Stimulated activated CD8-positive, alpha-beta memory T cell treated with anti-CD3 and anti-CD28 coated beads, Interleukin-4, amount 100 ng/mL, for 24 hours (primary cell): Measurements from ENCODE around the gene CCDC92.
A peak's percentile ranks its signal among the peaks of the same experiment; 100 is the strongest.

Source experiments
- DNase-seq: peaks from one replicate; pipeline ENCODE4 v3.0.0-alpha.2; 2020; ENCODE audit warnings: low read depth

The CCDC92 gene

DNA sequence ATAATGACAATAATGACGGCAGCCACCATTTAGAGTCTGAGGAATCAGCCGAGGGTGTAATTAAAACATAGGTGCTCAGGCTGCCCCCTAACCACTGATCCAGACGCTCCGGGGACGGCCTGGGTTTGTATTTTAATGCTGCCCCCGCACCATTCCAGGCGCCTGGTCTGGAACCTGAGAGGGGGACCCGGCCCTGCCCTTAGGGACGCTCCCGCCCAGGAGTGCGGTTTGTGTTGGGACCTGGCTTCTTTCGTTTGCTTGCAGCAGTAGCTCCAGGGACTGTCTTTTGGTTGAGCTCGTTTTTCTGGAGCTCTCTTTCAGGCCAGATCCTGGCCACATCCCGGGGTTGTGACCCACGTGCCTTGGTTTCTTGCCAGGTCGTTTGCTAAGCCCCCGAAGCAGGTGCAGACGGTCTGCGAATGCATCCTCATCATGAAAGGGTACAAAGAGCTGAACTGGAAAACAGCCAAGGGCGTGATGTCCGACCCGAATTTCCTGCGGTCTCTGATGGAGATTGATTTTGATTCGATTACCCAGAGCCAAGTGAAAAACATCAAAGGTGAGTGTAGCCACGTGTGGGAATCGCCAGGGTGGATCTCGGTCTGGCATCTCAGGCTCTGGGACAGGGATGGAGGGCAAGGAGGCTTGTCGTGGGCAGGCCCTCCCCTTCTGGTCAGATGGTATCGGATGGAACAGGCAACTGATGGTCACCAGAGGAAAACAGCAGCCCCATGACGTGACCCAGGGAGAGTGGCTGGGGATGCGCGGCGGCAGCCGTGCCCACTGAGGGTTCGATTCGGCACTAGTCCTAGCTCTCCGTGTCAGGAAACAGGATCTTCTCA is 63.5 kb downstream of the CCDC92 start:
- DNase-seq: no peak

DNA sequence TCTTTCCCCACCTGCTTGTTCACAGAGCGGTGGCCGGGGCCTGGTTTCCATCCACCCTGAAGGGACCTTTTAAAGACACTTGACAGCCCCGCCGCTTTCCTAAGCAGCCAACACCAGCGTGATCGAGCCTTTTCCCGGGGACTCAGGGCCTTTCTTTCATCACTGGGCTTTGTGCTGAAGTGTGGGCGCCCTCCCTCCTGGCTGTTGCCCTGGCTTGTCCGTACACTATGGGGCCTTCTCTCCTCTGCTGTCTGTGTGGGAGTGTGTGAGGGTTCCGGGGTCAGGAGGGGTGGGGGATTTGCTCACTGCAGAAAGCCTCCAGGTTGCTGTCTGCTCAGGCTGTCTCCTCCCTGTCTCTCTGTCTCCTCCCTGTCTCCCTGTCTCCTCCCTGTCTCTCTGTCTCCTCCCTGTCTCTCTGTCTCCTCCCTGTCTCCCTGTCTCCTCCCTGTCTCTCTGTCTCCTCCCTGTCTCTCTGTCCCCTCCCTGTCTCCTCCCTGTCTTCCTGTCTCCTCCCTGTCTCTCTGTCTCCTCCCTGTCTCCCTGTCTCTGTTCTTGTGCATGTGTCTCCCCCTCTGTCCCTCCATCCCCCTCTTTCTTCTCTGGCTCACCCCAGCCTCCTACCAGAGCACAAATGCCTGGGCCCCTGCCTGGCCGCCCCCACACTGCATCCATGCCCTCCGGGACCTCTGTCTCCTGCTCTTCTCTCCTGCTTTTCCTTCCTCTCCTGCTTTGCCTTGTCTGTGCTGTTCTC is 64.7 kb downstream of the CCDC92 start:
- DNase-seq: no peak

GRCh38 chr12:123906711-123907420 is 65.8 kb downstream of the CCDC92 start:
- DNase-seq: no peak

- peak; percentile 34 for DNase-seq
Observed at GRCh38 chr12:123905319-123905925, 67.2 kb downstream of the CCDC92 start.

- DNase-seq: no peak
Observed at GRCh38 chr12:123903301-123904065, 69.1 kb downstream of the CCDC92 start.

DNA sequence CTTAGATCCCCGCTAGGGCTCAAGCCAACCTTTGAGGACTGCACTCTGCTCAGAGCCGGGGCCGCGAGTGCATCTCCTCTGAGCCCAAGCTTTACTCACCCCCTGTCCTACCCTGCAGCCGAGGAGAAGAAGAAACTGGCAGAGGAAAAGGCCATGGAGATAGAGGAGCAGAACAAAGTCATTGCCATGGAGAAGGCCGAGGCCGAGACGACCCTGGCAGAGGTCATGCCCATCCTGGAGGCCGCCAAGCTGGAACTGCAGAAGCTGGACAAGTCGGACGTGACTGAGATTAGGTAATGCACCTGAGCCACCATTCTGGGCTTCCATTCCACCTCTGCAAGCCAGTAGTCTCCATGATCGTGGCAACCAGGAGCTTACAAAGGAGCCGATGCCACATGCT is 69.8 kb downstream of the CCDC92 start:
- DNase-seq: no peak

GRCh38 chr12:123900871-123901376 is 71.7 kb downstream of the CCDC92 start:
- no peak for DNase-seq

GRCh38 chr12:123899368-123899767 is 73.3 kb downstream of the CCDC92 start:
- DNase-seq: no peak

DNA sequence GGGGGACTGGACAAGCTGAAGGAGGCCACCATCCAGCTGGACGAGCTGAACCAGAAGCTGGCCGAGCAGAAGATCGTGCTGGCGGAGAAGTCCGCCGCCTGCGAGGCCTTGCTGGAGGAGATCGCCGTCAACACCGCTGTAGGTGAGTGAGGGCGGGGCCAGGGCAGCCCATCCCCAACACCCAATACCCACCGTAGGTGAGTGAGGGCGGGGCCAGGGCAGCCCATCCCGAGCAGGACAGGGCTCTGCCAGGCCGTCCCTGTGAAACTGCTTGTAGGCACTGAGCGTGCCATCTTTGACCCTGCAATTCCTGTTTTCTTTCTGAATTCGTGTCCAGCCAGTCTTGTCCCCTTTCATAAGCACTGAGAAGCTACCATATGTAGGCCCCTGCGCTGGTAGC is 74.0 kb downstream of the CCDC92 start:
- no peak for DNase-seq

DNA sequence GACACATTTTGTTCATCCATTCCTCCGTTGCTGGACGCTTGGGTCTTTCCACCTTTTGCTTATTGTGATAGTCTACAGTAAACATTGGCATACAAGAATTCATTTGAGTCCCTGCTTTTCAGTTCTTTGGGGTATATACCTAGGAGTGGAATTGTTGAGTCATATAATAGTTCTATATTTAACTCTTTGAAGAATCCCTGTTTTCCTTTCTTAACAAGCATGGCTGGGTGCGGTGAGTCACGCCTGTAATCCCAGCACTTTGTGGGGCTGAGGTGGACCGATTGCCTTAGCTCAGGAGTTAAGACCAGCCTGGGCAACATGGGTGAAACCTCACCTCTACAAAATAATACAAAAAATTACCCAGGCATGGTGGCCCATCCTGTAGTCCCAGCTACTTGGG is 75.4 kb downstream of the CCDC92 start:
- no peak for DNase-seq

- no peak for DNase-seq
Observed at GRCh38 chr12:123896767-123897166, 75.9 kb downstream of the CCDC92 start.

DNA sequence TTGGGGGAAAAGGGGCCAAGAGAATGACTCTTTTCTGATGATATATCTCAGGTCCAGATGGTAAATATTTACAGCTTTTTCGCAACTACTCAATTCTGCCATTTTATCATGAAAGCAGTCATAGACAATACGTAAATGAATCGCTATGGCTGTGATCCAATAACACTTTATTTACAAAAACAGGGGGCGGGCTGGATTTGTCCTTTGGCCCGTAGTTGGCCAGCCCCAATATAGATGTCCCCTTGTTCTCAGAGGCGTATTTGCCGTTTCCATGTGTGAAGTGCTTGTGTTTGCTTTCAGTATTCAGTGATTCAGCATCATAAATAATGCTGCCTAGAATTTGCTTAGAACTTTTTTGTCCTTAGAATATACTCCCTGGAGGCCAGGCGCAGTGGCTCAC is 77.2 kb downstream of the CCDC92 start:
- no peak for DNase-seq

GRCh38 chr12:123894823-123895345 is 77.7 kb downstream of the CCDC92 start:
- no peak for DNase-seq

GRCh38 chr12:123893276-123893675 is 79.4 kb downstream of the CCDC92 start:
- DNase-seq: no peak

DNA sequence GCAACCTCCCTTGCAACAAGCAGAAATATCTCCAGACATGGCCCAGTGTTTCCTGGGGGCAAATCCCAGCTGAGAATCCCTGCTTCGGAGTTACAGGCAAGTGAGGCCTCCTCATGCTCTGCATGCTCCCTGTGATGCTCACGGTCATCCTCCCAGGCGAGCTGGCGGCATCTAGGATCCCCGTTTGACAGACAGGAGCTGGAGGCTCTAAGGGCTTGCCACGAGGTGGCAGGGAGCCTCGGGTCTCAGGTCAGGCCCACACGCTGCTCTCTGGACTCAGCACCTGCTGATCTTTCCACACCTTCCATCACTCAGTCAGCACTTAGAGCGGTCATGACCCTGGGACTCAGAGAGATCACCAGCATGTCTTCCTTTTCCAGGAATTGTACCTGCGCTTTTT is 79.8 kb downstream of the CCDC92 start:
- DNase-seq: no peak

DNA sequence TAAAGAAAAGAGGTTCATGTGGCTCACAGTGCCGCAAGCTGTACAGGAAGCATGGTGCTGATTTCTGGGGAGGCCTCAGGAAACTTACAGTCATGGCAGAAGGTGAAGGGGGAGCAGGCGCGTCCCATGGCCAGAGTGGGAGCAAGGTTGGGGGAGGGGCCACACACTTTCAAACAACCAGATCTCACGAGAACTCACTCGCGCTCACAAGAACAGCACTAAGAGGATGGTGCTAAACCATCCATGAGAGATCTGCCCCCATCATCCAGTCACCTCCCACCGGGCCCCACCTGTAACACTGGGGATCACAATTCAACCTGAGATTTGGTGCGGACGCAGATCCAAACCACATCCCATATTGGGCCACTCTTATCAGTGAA is 80.5 kb downstream of the CCDC92 start:
- DNase-seq: no peak

DNA sequence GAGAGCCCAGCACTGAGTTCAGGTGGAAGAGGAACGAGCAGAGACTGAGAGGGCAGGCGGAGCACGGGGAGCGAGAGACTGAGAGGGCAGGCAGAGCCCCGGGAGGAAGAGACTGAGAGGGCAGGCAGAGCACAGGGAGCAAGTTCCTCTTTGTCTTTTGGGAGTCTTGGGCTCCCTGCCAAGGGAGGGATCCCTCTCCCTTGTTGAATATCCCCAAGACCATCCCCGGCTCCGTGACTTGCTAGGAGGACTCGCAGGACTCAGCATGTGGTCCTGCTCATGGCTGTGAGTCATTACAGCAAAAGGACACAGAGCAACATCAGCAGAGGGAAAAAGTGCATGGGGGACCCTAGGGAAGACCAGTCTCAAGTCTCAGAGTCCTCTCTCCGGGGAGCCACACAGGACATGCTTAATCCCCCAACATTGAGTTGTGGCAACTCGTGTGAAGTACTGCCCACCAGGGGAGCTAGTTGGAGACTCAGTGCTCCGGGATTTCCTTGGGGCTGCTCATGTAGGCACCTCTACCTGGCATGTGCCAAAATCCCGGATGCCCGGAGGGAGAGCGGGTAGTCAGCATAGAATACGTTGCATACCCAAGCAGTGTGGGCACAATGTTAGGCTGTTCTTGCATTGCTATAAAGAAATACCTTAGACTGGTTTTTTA is 81.0 kb downstream of the CCDC92 start:
- no peak for DNase-seq

DNA sequence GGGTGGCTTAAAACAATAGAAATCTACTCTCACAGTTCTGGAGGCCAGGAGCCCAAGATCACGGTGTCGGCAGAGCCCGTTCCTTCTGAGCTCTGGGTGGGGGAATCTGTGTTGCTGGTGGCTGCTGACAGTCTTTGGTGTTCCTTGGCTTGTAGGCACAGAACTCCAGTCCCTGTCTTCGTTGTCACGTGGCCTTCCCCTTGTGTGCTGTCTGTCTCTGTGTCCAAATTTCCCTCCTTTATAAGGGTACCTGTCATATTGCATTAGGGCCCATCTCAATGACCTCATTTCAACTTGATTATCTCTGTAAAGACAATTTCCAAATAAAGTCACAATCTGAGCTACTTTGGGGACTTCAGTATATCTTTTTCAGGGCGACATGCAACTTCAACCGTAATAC is 81.6 kb downstream of the CCDC92 start:
- no peak for DNase-seq

DNA sequence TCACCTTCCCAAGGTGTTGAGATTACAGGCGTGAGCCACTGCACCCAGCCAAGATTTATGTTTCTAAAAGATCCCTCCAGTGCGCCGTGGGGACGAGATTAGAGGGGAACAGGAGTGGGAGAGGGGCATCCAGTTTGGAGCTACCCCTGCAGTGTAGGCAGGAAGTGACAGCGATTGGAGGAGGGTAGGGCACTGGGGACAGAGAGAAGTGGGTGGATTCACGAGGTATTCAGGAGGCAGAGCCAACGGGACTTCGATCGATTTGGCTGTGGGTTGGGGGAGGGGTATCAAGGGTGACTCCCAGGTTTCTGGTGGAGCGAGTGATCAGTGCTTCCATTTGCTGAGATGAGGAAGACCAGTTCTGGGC is 82.1 kb downstream of the CCDC92 start:
- DNase-seq: no peak

DNA sequence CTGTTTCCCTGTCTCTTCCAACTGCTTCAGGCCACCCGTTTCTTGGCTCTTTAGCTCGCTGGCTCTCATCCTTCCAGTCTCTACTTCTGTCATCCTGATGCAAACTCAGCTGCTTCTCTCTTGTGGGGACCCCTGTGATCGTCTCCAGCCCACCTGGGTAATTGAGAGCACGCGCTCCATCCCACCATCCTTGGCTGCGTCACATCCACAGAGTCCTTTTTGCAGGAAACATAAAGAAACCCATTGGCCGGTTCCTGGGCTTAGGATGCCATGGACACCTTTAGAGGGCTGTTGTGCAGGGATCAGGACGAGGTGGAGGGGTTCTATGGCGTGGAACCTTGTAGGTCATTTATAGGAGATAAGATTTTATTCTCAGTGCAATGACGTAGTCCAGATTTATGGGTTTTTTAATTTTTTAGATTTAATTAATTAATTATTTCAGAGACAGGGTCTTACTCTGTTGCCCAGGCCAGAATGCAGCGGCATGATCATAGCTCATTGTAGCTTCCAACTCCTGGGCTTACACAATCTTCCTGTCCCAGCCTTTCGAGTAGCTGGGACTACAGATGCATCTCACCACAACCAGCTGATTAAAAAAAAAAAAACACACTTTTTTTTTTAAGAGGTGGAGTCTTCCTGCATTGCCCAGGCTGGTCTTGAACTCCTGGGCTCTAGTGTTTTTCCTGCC is 82.6 kb downstream of the CCDC92 start:
- DNase-seq: no peak
